HepG2 (cell line): ENCODE measurements around the gene PRR12. TPM values are rescaled to one million over a fixed set of nuclear protein-coding genes. Genes with fewer than 3 reads are reported as not detected.

Experiments used
- ARHGAP35 ChIP-seq: sonication (generic); formaldehyde crosslinking; IDR thresholded peaks from 2 replicates; pipeline ENCODE4 v1.9.0; 2022; ENCODE audit warnings: mild to moderate bottlenecking, inconsistent platforms, moderate library complexity, missing genetic modification reagents, borderline replicate concordance
- CSRNP1 ChIP-seq: sonication (generic); formaldehyde crosslinking; IDR thresholded peaks from 2 replicates; pipeline ENCODE4 v1.8.1; 2023; ENCODE audit warnings: mild to moderate bottlenecking, missing genetic modification reagents
- DRAP1 ChIP-seq: IDR thresholded peaks from 2 replicates; pipeline ENCODE4 v1.6.1; 2016; ENCODE audit warnings: missing genetic modification reagents, missing compliant biosample characterization
- ESRRA ChIP-seq: sonication (generic); formaldehyde crosslinking; IDR thresholded peaks from 2 replicates; pipeline ENCODE4 v1.5.1; 2020; ENCODE audit warnings: mild to moderate bottlenecking, low read depth, missing genetic modification reagents
- IKZF1 ChIP-seq: fragments of 450-650 bp; IDR thresholded peaks from 2 replicates; pipeline ENCODE4 v1.7.1; 2016
- KMT2A ChIP-seq: sonication (generic); formaldehyde crosslinking; IDR thresholded peaks from 2 replicates; pipeline ENCODE4 v1.4.0; 2020; ENCODE audit warnings: missing genetic modification reagents
- NFIC ChIP-seq: IDR thresholded peaks from 2 replicates; pipeline ENCODE4 v1.6.1; 2012; ENCODE audit warnings: mild to moderate bottlenecking, low read length, inconsistent platforms
- RELA ChIP-seq: sonication (generic); formaldehyde crosslinking; IDR thresholded peaks from 2 replicates; pipeline ENCODE4 v1.4.0; 2020; ENCODE audit warnings: missing genetic modification reagents
- RFXANK ChIP-seq: IDR thresholded peaks from 2 replicates; pipeline ENCODE4 v1.6.1; 2016
- TCF12 ChIP-seq, 2 experiments: fragments of 450-650 bp in 1 of 2; sonication (generic) in 1 of 2; formaldehyde crosslinking in 1 of 2; IDR thresholded peaks; 2 replicates each; pipeline versions ENCODE4 v1.6.1 to v1.8.0; 2017 to 2022; ENCODE audit warnings: antibody characterized with exemption in 1 of 2, mild to moderate bottlenecking in 1 of 2, missing genetic modification reagents in 1 of 2, moderate library complexity in 1 of 2
- ZBTB40 ChIP-seq, 2 experiments: fragments of 450-650 bp in 1 of 2; sonication (generic) in 1 of 2; formaldehyde crosslinking in 1 of 2; IDR thresholded peaks; 2 replicates each; pipeline versions ENCODE4 v1.6.1 to v1.8.0; 2016 to 2022; ENCODE audit warnings: antibody characterized with exemption in 1 of 2, mild to moderate bottlenecking in 1 of 2, missing genetic modification reagents in 1 of 2
- ZNF280D ChIP-seq: sonication (generic); formaldehyde crosslinking; IDR thresholded peaks from 2 replicates; pipeline ENCODE4 v1.5.1; 2020; ENCODE audit warnings: mild to moderate bottlenecking, missing genetic modification reagents
- ZNF343 ChIP-seq: sonication (generic); formaldehyde crosslinking; IDR thresholded peaks from 2 replicates; pipeline ENCODE4 v1.4.0; 2020; ENCODE audit warnings: mild to moderate bottlenecking, missing genetic modification reagents
- ZNF883 ChIP-seq: sonication (generic); formaldehyde crosslinking; IDR thresholded peaks from 2 replicates; pipeline ENCODE4 v1.5.1; 2020; ENCODE audit warnings: mild to moderate bottlenecking, missing genetic modification reagents; ENCODE audit errors: not compliant biosample characterization
- polyA plus RNA-seq, 8 experiments: library from polyadenylated mRNA; depleted of rRNA in 3 of 8; stranded (reverse) in 7 of 8; unstranded in 1 of 8; fragments of >200 nt; fragmentation: Illumina TruSeq in 4 of 8; extraction: Trizol in 4 of 8; gene quantifications; 2 replicates each; pipeline versions ENCODE4 v1.2.1 to v1.2.3, GENCODE V29; 2011 to 2016; ENCODE audit warnings: low read depth in 4 of 8, missing spikeins in 1 of 8, mixed read lengths in 1 of 8; ENCODE audit not compliant: insufficient read depth in 1 of 8
- total RNA-seq, 5 experiments: library from RNA; depleted of rRNA; stranded (reverse); fragments of >200 nt; fragmentation: Illumina TruSeq; extraction: Trizol; gene quantifications; 2 replicates each; pipeline ENCODE4 v1.2.3, GENCODE V29; 2016; ENCODE audit warnings: low read depth in 1 of 5

PRR12 gene
- total and polyA plus RNA-seq, 2 of the 13 experiments (the other 11 are each of a cell fraction or from before 2014, with no cell fraction given), result 0.62 to 1.5 TPM

GRCh38 chr19:49672131-49672919, 81.3 kb downstream of the PRR12 start (continued):
- TF ChIP-seq ZNF883 (CRISPR knock-in tag) (peak; percentile 26), RFXANK (CRISPR knock-in tag) (no peak), TCF12 (IDR thresholded peaks at IDR 0.05) (no peak), TCF12 (CRISPR knock-in tag; IDR thresholded peaks at IDR 0.05) (peak; percentile 69; the same call in 1 of the 2 replicates), ZBTB40 (IDR thresholded peaks at IDR 0.05) (no peak), ZBTB40 (CRISPR knock-in tag; IDR thresholded peaks at IDR 0.05) (peak; percentile 60; the same call in 1 of the 2 replicates), DRAP1 (CRISPR knock-in tag) (peak; percentile 71), CSRNP1 (no peak), ESRRA (CRISPR knock-in tag) (peak; percentile 82), RELA (CRISPR knock-in tag) (no peak), ZNF280D (CRISPR knock-in tag) (0 out of 2 replicates have a peak, but pooled peaks have one; percentile 70), ZNF343 (CRISPR knock-in tag) (no peak), NFIC (no peak), IKZF1 (no peak), ARHGAP35 (CRISPR knock-in tag) (0 out of 2 replicates have a peak, but pooled peaks have one; percentile 34), KMT2A (CRISPR knock-in tag) (peak; percentile 72)
